ENCODE measurements around the gene SNORC. TPM values are rescaled to one million over a fixed set of nuclear protein-coding genes. Genes with fewer than 3 reads are reported as not detected.
"Not testable (repeated sequence)": the region's sequence is repeated elsewhere in the genome, so short reads cannot be mapped to it uniquely, and the experiment has no call there.

The SNORC gene
- total RNA-seq, 1 donor from 2014 or later, result 1.6 TPM

DNA sequence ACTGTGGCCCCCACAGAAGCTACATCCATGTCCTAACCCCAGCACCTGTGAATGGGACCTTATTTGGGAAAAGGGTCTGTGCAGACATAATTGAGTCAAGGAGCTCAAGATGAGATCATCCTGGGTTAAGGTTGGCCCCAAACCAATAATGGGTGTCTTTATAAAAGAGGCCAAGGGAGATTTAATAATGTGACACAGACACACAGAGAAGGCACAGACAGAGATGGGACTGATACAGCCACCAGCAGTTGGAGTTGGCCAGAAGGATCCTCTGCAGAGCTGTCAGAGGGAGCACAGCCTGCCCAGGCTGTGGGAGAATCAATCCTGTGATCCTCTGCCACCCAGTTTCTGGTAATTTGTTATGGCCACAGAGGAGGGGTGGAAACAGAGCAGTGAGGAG, 26.0 kb downstream of the SNORC start:
- intact Hi-C loops (cut with micrococcal nuclease), result no loop called here

DNA sequence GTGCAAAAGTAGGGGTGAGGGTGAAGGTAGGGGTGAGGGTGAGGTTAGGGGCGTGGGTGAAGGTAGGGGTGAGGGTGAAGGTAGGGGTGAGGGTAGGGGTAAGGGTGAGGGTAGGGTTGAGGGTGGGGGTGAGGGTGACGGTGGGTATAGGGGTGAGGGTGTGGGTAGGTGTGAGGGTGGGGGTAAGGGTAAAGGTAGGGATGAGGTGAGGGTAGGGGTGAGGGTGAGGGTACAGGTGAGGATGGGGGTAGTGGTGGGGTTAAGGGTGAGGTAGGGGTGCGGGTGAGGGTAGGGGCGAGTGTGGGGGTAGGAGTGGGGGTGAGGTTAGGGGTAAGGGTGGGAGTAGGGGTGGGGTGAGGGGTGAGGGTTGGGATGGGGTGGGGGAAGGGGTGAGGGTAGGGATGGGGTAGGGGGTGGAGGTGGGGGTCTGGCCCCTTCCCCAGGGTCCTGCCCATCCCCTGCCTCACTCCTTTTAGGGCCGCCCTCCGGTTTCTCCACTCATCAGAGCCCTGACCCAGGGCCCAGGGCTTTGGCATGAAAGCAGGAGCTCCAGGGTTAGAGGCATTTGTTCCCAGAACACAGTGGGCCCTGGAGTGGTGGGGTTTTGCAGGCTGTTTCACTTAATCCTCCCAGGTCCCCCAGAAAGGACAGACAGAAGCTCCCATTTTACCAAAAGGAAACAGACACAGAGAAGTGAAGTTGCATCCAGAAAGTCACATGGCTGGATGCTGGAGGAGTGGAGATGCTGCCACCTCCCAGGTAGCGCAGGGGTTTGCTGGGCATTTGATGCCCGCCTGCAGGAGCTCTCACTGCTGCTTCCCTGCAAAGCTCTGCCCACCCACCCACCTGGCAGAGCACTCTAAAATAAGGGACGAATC, 26.9 kb downstream of the SNORC start:
- intact Hi-C loops (cut with micrococcal nuclease), result no loop called here

GRCh38 chr2:232897598-232898408, 27.7 kb downstream of the SNORC start:
- intact Hi-C loops (cut with micrococcal nuclease), result no loop called here

- intact Hi-C loops (cut with micrococcal nuclease), result no loop called here
Measured at GRCh38 chr2:232898592-232899543, 28.8 kb downstream of the SNORC start.

GRCh38 chr2:232900811-232901735, 31.0 kb downstream of the SNORC start:
- intact Hi-C loops (cut with micrococcal nuclease), result no loop called here

DNA sequence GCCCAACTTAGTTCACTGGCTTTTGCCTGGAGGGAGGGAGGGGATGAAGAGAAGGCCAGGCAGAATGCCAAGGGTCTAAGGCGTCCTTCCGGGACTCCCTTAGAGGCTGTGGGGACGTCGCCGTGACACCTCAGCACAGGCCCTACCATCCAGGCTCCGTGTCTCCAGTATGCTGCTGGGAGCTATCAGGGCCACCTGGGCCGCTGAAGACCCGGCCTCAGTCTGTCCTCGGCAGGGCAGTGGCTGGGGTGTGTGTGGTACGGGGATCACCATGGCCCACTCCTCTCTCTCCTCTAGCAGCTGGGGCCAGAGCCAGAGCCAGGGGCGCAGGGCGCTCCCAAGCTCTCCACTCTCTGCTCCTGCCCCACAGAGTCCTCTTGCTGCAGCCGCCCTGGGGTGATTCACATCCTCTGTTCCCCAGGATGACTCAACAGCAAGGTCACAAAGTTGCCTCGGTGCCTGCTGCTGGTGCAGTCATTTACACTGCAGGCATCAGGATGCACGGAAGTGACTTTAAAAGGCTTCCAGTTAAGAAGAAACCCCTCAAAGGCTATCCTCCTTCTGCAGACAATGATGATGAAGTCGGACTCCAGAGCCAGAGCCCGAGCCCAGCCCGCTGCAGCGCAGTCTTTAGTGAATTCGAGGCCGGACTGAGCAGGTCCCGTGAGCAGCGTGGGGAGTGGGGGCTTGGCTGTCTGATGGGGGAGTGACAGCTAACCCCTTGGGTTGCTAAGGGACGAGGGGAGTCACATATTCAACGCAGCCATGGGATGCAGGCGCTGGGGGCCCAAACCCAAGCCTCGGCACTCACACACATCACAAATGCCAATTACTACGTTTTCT, 31.9 kb downstream of the SNORC start:
- intact Hi-C loops (cut with micrococcal nuclease), result no loop called here

DNA sequence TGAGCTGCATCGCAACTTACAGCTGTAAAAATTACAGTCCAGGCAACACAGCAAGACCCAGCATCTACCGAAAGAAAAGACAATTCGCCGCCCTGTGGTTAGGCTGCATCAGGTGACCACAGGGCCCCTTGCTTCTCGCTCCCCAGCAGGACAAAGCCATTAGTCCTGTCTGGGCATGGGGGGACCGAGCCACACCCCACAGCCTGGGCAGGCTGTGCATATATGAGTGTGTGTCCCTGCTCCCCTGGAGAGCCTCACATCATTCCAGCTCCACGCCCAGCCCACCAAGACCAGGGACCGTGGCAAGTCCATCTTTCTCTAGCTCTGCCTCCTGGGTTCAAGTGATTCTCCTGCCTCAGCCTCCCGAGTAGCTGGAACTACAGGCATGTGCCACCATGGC, 33.9 kb downstream of the SNORC start:
- intact Hi-C loops (cut with micrococcal nuclease), result no loop called here

DNA sequence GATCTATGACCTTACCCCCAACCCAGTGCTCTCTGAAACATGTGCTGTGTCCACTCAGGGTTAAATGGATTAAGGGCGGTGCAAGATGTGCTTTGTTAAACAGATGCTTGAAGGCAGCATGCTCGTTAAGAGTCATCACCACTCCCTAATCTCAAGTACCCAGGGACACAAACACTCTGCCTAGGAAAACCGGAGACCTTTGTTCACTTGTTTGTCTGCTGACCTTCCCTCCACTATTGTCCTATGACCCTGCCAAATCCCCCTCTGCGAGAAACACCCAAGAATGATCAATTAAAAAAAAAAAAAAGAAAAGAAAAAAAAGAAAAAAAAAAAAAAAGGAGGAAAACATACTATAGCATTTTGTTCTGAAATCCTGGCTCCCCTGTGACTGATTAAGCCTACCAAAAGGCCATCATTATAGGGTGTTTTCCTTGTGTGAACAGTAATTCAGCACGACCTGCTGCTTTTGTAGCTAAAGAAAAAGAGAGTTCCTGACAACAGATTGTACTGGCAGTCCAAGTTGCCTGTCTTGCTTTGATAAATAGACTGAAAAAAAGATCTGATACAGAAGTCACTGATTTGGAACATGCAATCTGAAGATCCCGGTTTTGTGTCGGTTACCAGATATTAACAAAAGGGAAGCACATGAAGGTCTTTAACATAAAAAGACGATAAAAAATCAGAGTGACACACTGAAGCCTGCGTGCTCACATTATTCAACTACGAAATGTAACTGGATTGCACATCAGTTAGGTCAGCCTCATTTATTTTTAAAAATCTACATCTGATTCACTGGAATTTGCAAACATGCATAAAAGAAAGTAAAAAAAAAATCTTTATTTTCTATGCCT, 37.0 kb downstream of the SNORC start:
- intact Hi-C loops (cut with micrococcal nuclease), result not testable (repeated sequence)

DNA sequence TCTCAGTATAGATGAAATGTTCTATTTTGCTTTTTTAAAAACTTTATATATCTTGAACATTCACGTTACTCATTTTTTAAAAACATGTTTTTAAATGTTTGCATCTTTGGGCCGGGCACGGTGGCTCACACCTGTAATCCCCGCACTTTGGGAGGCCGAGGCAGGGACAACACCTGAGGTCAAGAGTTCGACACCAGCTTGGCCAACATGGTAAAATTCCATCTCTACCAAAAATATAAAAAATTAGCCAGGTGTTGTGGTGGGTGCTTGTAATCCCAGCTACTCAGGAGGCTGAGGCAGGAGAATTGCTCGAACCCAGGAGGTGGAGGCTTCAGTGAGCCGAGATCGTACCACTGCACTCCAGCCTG, 37.6 kb downstream of the SNORC start:
- intact Hi-C loops (cut with micrococcal nuclease), result not testable (repeated sequence)

GRCh38 chr2:232908695-232909094, 38.6 kb downstream of the SNORC start:
- intact Hi-C loops (cut with micrococcal nuclease), result no loop called here

- intact Hi-C loops (cut with micrococcal nuclease), result no loop called here
Measured at GRCh38 chr2:232910376-232910775, 40.3 kb downstream of the SNORC start.

DNA sequence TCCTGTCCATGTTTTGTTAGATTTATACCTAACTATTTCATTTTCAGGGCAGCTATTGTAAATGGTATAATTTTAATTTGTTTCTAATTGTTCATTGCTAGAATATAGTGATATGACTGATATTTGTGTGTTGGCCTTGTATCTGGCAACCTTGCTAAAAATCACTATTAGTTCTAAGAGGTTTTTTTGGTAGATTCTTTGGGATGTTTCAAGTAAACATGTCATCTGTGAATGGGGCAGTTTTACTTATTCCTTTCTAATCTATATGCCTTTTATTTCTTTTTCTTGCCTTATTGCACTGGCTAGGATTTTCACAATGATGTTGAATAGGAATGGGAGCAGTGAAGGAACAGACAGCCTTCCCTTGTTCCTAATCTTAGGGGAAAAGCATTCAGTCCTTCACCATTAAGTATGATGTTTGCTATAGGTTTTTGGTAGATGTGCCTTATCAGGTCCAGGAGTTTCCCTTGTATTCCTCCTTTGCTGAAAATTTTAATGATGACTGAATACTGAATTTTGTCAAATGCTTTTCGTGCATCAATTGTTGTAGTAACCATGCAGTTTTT, 41.7 kb downstream of the SNORC start:
- intact Hi-C loops (cut with micrococcal nuclease), result no loop called here

DNA sequence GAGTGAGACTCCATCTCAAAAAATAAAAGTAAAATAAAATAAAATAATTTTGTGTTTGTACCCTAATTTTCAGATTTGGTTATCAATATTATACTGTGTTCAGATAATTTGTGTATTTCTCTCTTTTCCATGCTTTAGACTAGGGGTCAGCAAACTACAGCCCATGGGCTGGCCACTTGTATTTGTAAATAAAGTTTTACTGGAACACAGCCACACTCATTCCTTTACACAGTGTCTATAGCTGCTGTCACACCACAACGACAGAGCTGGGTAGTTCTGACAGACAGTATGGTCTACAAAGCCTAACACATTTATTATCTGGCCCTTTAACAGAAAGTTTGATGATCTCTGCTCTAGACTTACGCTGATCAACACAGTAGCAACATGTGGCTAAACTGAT, 43.8 kb downstream of the SNORC start:
- intact Hi-C loops (cut with micrococcal nuclease), result no loop called here

DNA sequence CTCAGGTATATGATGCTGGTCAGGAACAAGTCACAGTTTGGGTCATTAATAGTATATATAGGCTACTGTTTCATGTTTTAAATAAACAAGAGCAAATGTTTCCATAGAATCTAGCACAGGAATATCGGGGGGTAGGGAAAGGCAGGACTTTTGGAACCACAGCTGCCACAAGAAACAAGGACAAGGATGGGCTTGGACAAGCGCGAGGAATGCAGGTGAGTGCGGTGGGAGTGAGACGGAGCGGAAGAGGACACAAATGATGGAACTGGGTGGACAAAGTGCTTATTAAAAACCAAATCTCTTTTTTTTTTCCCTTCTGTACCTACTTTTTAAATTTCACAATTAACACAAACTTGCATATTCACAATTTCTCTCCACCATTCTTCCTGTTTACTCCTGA, 49.1 kb downstream of the SNORC start:
- intact Hi-C loops (cut with micrococcal nuclease), result no loop called here

- intact Hi-C loops (cut with micrococcal nuclease), result no loop called here
Measured at GRCh38 chr2:232920055-232920454, 50.0 kb downstream of the SNORC start.

- intact Hi-C loops (cut with micrococcal nuclease), result no loop called here
Measured at GRCh38 chr2:232920760-232921159, 50.7 kb downstream of the SNORC start.

DNA sequence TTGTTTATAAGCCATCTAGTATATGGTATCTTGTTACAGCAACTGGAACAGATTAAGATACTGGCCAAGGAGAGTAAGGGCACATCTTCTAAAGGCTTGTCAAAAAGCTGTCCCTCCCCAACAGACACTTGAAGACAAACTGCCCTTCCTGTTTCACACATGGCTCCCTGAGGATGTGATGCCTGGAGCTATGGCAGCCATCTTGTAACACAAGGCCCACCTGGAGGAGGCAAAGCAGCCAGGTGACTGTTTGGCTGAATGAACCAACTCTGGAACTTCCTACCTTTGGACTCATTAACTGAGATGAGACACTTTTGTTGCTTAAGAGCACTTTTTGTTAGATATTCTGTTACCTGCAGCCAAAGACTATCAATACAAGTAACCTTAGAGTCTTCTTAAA, 54.4 kb downstream of the SNORC start:
- intact Hi-C loops (cut with micrococcal nuclease), result no loop called here

DNA sequence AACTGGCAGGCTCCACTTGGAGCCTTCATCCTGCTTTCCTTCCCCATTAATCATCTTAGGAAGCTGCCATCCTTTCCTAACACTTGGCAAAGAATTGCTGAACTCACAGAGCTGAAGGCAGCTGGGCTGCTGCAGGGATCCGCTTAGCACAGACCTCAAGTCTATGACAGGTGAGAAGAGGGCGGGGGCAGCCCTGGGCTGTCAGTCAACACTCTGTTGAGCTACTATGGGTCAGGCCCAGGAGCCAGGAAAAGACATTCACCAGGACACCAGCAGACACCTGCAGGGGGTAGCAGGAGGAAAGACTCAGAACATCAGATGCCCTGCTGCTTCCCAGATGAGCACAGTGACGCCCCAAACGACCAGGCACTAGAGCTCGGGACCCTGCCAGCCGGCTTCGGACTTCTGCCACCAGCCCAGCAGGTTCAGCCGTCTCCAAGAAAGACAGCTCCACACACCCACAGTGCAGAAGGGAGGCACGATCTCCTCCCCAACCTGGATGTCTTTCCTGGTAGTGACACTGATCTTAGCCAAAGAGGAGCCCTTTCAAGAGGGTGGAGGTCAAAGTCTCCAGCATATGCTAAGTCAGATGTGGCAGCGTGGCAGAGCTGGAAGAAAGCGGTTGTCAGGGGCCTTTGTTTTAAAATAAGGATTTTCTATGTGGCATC, 55.2 kb downstream of the SNORC start:
- intact Hi-C loops (cut with micrococcal nuclease), result no loop called here

Measured in T-helper 2 cell treated with Interferon-gamma antibody and Interleukin-4, amounts not matched to agents 100 ng/mL and 5 ng/mL, for 36 hours (primary cell).